Measurements from ENCODE around the gene KLHDC7B. TPM values are rescaled to one million over a fixed set of nuclear protein-coding genes. Genes with fewer than 3 reads are reported as not detected.

KLHDC7B gene
- total RNA-seq, 2 donors from 2014 or later, result 6.5 to 15.2 TPM

GRCh38 chr22:50560034-50560433 lies 14.3 kb downstream of the KLHDC7B start:
- peak overlapping the region; percentile 58 to 87 for H3K27ac Mint-ChIP-seq
- H3K9me3 Mint-ChIP-seq, result no peaks in the 10 kb centered on the region
- ATAC-seq, result no peak
- peaks cover 23 to 28% of the 10 kb centered on the region in 2 donors for H3K4me1 Mint-ChIP-seq (ENCODE audit: low read depth in 2 of 2)
- DNase-seq (ENCODE audit: low spot score), result no peak
- no peak overlapping the region for H3K4me3 Mint-ChIP-seq
- no peaks in the 10 kb centered on the region for H3K27me3 Mint-ChIP-seq
- H3K36me3 Mint-ChIP-seq, result no peaks in the 10 kb centered on the region

- H3K27ac Mint-ChIP-seq, result peak overlapping the region; percentile 87 to 89
- DNase-seq (ENCODE audit: low spot score) (no peak), ATAC-seq (peak; percentile 32 to 38)
- peaks cover 23 to 28% of the 10 kb centered on the region in 2 donors for H3K4me1 Mint-ChIP-seq (ENCODE audit: low read depth in 2 of 2)
- H3K27me3 Mint-ChIP-seq, result no peaks in the 10 kb centered on the region
- no peaks in the 10 kb centered on the region for H3K9me3 Mint-ChIP-seq
- peak overlapping the region; percentile 95 for H3K4me3 Mint-ChIP-seq
- H3K36me3 Mint-ChIP-seq, result no peaks in the 10 kb centered on the region
Measured at GRCh38 chr22:50561401-50562358, 16.0 kb downstream of the KLHDC7B start.

GRCh38 chr22:50562523-50563412 lies 17.1 kb downstream of the KLHDC7B start, which contains the start of gene SYCE3:
Gene SYCE3 (minus strand): TSS chr22:50562919. CDS start chr22:50556405, 6,514 bp downstream.
- Mint-ChIP-seq H3K27ac (peak within 1 kb of the TSS; percentile 87 to 89), H3K4me3 (peak within 1 kb of the TSS; percentile 95), H3K27me3 (no peaks in the 10 kb centered on the region), H3K36me3 (no peaks in the 10 kb centered on the region), H3K9me3 (no peaks in the 10 kb centered on the region), H3K4me1 (ENCODE audit: low read depth in 2 of 2) (peaks cover 23 to 28% of the 10 kb centered on the region in 2 donors)
- peak; percentile 97 for DNase-seq (ENCODE audit: low spot score)
- ATAC-seq, result peak; percentile 96 to 98

- no peak for ATAC-seq
- Mint-ChIP-seq H3K27me3 (no peaks in the 10 kb centered on the region), H3K36me3 (no peaks in the 10 kb centered on the region), H3K27ac (peak overlapping the region; percentile 61 to 83), H3K4me1 (ENCODE audit: low read depth in 2 of 2) (peaks cover 23 to 28% of the 10 kb centered on the region in 2 donors), H3K4me3 (peak overlapping the region; percentile 92), H3K9me3 (no peaks in the 10 kb centered on the region)
- DNase-seq (ENCODE audit: low spot score), result no peak
Measured at GRCh38 chr22:50563413-50564160, 17.9 kb downstream of the KLHDC7B start.

- DNase-seq (ENCODE audit: low spot score) (no peak), ATAC-seq (no peak)
- H3K36me3 Mint-ChIP-seq, result no peaks in the 10 kb centered on the region
- H3K4me3 Mint-ChIP-seq, result no peak overlapping the region
- H3K4me1 Mint-ChIP-seq (ENCODE audit: low read depth in 2 of 2), result peaks cover 23 to 28% of the 10 kb centered on the region in 2 donors
- H3K9me3 Mint-ChIP-seq, result no peaks in the 10 kb centered on the region
- H3K27me3 Mint-ChIP-seq, result no peaks in the 10 kb centered on the region
- no peak overlapping the region for H3K27ac Mint-ChIP-seq
Measured at GRCh38 chr22:50564289-50564688, 18.6 kb downstream of the KLHDC7B start.

- DNase-seq (ENCODE audit: low spot score), result no peak
- Mint-ChIP-seq H3K9me3 (no peaks in the 10 kb centered on the region), H3K27me3 (no peaks in the 10 kb centered on the region), H3K27ac (no peak overlapping the region), H3K4me1 (ENCODE audit: low read depth in 2 of 2) (peaks cover 8 to 11% of the 10 kb centered on the region in 2 donors), H3K4me3 (no peak overlapping the region), H3K36me3 (no peaks in the 10 kb centered on the region)
- no peak for ATAC-seq
Measured at GRCh38 chr22:50567721-50568252, 22.1 kb downstream of the KLHDC7B start.

- Mint-ChIP-seq H3K4me3 (no peak overlapping the region), H3K36me3 (no peaks in the 10 kb centered on the region), H3K9me3 (no peaks in the 10 kb centered on the region), H3K27ac (no peak overlapping the region), H3K4me1 (ENCODE audit: low read depth in 2 of 2) (peaks cover 0 to 3% of the 10 kb centered on the region in 2 donors), H3K27me3 (no peaks in the 10 kb centered on the region)
- no peak for ATAC-seq
- DNase-seq (ENCODE audit: low spot score), result no peak
Measured at GRCh38 chr22:50568626-50569025, 22.9 kb downstream of the KLHDC7B start.

- ATAC-seq, result no peak
Measured at GRCh38 chr22:50569041-50569459, 23.4 kb downstream of the KLHDC7B start.

GRCh38 chr22:50569896-50570535 lies 24.3 kb downstream of the KLHDC7B start:
- no peaks in the 10 kb centered on the region for H3K4me1 Mint-ChIP-seq (ENCODE audit: low read depth in 2 of 2)
- H3K27me3 Mint-ChIP-seq, result no peaks in the 10 kb centered on the region
- DNase-seq (ENCODE audit: low spot score) (no peak), ATAC-seq (no peak)
- no peak overlapping the region for H3K4me3 Mint-ChIP-seq
- no peaks in the 10 kb centered on the region for H3K36me3 Mint-ChIP-seq
- H3K9me3 Mint-ChIP-seq, result no peaks in the 10 kb centered on the region
- H3K27ac Mint-ChIP-seq, result no peak overlapping the region

More at GRCh38 chr22:50569041-50569459, 23.4 kb downstream of the KLHDC7B start:
- Mint-ChIP-seq H3K9me3 (no peaks in the 10 kb centered on the region), H3K36me3 (no peaks in the 10 kb centered on the region), H3K4me3 (no peak overlapping the region), H3K27me3 (no peaks in the 10 kb centered on the region), H3K4me1 (ENCODE audit: low read depth in 2 of 2) (no peaks in the 10 kb centered on the region), H3K27ac (no peak overlapping the region)
- no peak for DNase-seq (ENCODE audit: low spot score)

GRCh38 chr22:50570861-50571260 lies 25.2 kb downstream of the KLHDC7B start:
- Mint-ChIP-seq H3K27ac (no peak overlapping the region), H3K27me3 (no peaks in the 10 kb centered on the region)
- no peak for DNase-seq (ENCODE audit: low spot score)

GRCh38 chr22:50571264-50572175 lies 25.8 kb downstream of the KLHDC7B start:
- Mint-ChIP-seq H3K27me3 (no peaks in the 10 kb centered on the region), H3K27ac (no peak overlapping the region), H3K9me3 (no peaks in the 10 kb centered on the region), H3K4me3 (no peak overlapping the region), H3K36me3 (no peaks in the 10 kb centered on the region), H3K4me1 (ENCODE audit: low read depth in 2 of 2) (peaks cover 0 to 3% of the 10 kb centered on the region in 2 donors)
- no peak for DNase-seq (ENCODE audit: low spot score)
- no peak for ATAC-seq

More at GRCh38 chr22:50570861-50571260, 25.2 kb downstream of the KLHDC7B start:
- Mint-ChIP-seq H3K36me3 (no peaks in the 10 kb centered on the region), H3K4me3 (no peak overlapping the region), H3K9me3 (no peaks in the 10 kb centered on the region), H3K4me1 (ENCODE audit: low read depth in 2 of 2) (peaks cover 0 to 3% of the 10 kb centered on the region in 2 donors)
- no peak for ATAC-seq

- no peaks in the 10 kb centered on the region for H3K27me3 Mint-ChIP-seq
- no peaks in the 10 kb centered on the region for H3K36me3 Mint-ChIP-seq
- no peaks in the 10 kb centered on the region for H3K9me3 Mint-ChIP-seq
Measured at GRCh38 chr22:50572965-50573364, 27.3 kb downstream of the KLHDC7B start.

More at GRCh38 chr22:50572965-50573364, 27.3 kb downstream of the KLHDC7B start:
- H3K4me1 Mint-ChIP-seq (ENCODE audit: low read depth in 2 of 2), result peaks cover 0 to 7% of the 10 kb centered on the region in 2 donors
- no peak overlapping the region for H3K4me3 Mint-ChIP-seq
- no peak overlapping the region for H3K27ac Mint-ChIP-seq
- DNase-seq (ENCODE audit: low spot score) (no peak), ATAC-seq (no peak)
